Smooth muscle cell (in vitro differentiated cells): ENCODE data around the gene ATF7. TPM values are rescaled to one million over a fixed set of nuclear protein-coding genes. Genes with fewer than 3 reads are reported as not detected.

ENCODE experiments used
- DNase-seq: peaks from one replicate; lab custom pipeline; 2025; ENCODE audit not compliant: unreplicated experiment; lab: John Stamatoyannopoulos, UW
- H2AFZ ChIP-seq: fragments of 200-600 bp; sonication (generic); 2 replicates; pipeline ENCODE4 v1.6.0; 2016; ENCODE audit warnings: antibody characterized with exemption, low read depth, mild to moderate bottlenecking
- H3F3A ChIP-seq: fragments of 200-600 bp; sonication (generic); 2 replicates; pipeline ENCODE4 v1.6.0; 2017; ENCODE audit warnings: antibody characterized with exemption, low read depth
- H3K27ac ChIP-seq: fragments of 200-600 bp; sonication (generic); 2 replicates; pipeline ENCODE4 v1.5.1; 2016; ENCODE audit warnings: low read depth, mild to moderate bottlenecking
- H3K27me3 ChIP-seq: fragments of 200-600 bp; sonication (generic); 2 replicates; pipeline ENCODE4 v1.6.1; 2016; ENCODE audit warnings: low read depth, mild to moderate bottlenecking
- H3K36me3 ChIP-seq: fragments of 200-600 bp; sonication (generic); 2 replicates; pipeline ENCODE4 v1.5.1; 2016; ENCODE audit warnings: low read depth
- H3K4me1 ChIP-seq: fragments of 200-600 bp; sonication (generic); 2 replicates; pipeline ENCODE4 v1.5.1; 2016; ENCODE audit warnings: low read depth
- H3K4me2 ChIP-seq: fragments of 200-600 bp; sonication (generic); 2 replicates; pipeline ENCODE4 v1.6.0; 2016; ENCODE audit warnings: mild to moderate bottlenecking
- H3K4me3 ChIP-seq: fragments of 200-600 bp; sonication (generic); 2 replicates; pipeline ENCODE4 v1.5.1; 2016; ENCODE audit warnings: mild to moderate bottlenecking
- H3K79me2 ChIP-seq: fragments of 200-600 bp; sonication (generic); 2 replicates; pipeline ENCODE4 v1.6.0; 2016; ENCODE audit warnings: low read depth, mild to moderate bottlenecking
- H3K9ac ChIP-seq: fragments of 200-600 bp; sonication (generic); 2 replicates; pipeline ENCODE4 v1.6.0; 2016; ENCODE audit warnings: low read depth
- H3K9me3 ChIP-seq: fragments of 200-600 bp; sonication (generic); replicated peaks from 2 replicates; pipeline ENCODE4 v1.5.1; 2016; ENCODE audit warnings: low read depth
- H4K20me1 ChIP-seq: fragments of 200-600 bp; sonication (generic); 2 replicates; pipeline ENCODE4 v1.6.0; 2016; ENCODE audit warnings: low read depth
- CTCF ChIP-seq: fragments of 200-600 bp; sonication (generic); IDR thresholded peaks from 2 replicates; pipeline ENCODE4 v1.5.1; 2017; ENCODE audit warnings: borderline replicate concordance, mild to moderate bottlenecking, antibody characterized with exemption; ENCODE audit not compliant: insufficient read depth, poor library complexity, severe bottlenecking
- WGBS: methylation state at CpG from one replicate; pipeline ENCODE4 v1.1.7; 2016; ENCODE audit warnings: low lambda C conversion rate; 5-methylcytosine and 5-hydroxymethylcytosine counted together
- polyA plus RNA-seq: library from polyadenylated mRNA; unstranded; fragments of >200 nt; fragmentation: Nextera tagmentation; extraction: Ambion mirVana; gene quantifications from 2 replicates; pipeline ENCODE4 v1.2.1, GENCODE V29; 2016
- total RNA-seq: library from RNA; depleted of rRNA; stranded (reverse); fragments of >200 nt; gene quantifications from 2 replicates; pipeline ENCODE4 v1.2.3, GENCODE V29; 2014

Gene ATF7
- total and polyA plus RNA-seq, 2 experiments from 2014 or later: 15.2 to 28.5 TPM

- H2AFZ ChIP-seq: no peak overlapping the region
- no peak overlapping the region for H3K27ac ChIP-seq
- H3K27me3 ChIP-seq: no peaks in the 10 kb centered on the region
- H3K9me3 ChIP-seq: no peaks in the 10 kb centered on the region
- no peak for TF ChIP-seq CTCF
- H3F3A ChIP-seq: no peaks in the 10 kb centered on the region
- H3K36me3 ChIP-seq: no peaks in the 10 kb centered on the region
- H4K20me1 ChIP-seq: no peaks in the 10 kb centered on the region
- no peaks in the 10 kb centered on the region for H3K79me2 ChIP-seq
- H3K4me2 ChIP-seq: no peak overlapping the region
- no peak overlapping the region for H3K4me3 ChIP-seq
- 91% methylated on average over 3 of the region's 3 CpGs for WGBS
- H3K4me1 ChIP-seq: no peaks in the 10 kb centered on the region
- no peak overlapping the region for H3K9ac ChIP-seq
- DNase-seq: no peak
These were observed 19.0 kb upstream of the ATF7 start for GRCh38 chr12:53645165-53645564.

GRCh38 chr12:53644133-53644532 lies 18.0 kb upstream of the ATF7 start:
- 92% methylated on average over 3 of the region's 3 CpGs for WGBS
- Histone ChIP-seq H3F3A (no peaks in the 10 kb centered on the region), H3K4me2 (no peak overlapping the region), H3K9ac (no peak overlapping the region), H3K27me3 (no peaks in the 10 kb centered on the region), H2AFZ (no peak overlapping the region), H3K36me3 (no peaks in the 10 kb centered on the region), H3K79me2 (no peaks in the 10 kb centered on the region), H3K9me3 (no peaks in the 10 kb centered on the region), H3K4me3 (no peak overlapping the region), H4K20me1 (no peaks in the 10 kb centered on the region), H3K4me1 (no peaks in the 10 kb centered on the region), H3K27ac (no peak overlapping the region)
- TF ChIP-seq CTCF: no peak
- DNase-seq: no peak

GRCh38 chr12:53643232-53643979 lies 17.2 kb upstream of the ATF7 start:
- Histone ChIP-seq H3K27me3 (no peaks in the 10 kb centered on the region), H3F3A (no peaks in the 10 kb centered on the region), H3K9me3 (no peaks in the 10 kb centered on the region), H3K4me2 (no peak overlapping the region), H4K20me1 (no peaks in the 10 kb centered on the region), H3K4me3 (no peak overlapping the region), H3K9ac (no peak overlapping the region), H3K36me3 (no peaks in the 10 kb centered on the region), H3K27ac (no peak overlapping the region), H2AFZ (no peak overlapping the region), H3K4me1 (no peaks in the 10 kb centered on the region), H3K79me2 (no peaks in the 10 kb centered on the region)
- no peak for DNase-seq
- 85% methylated on average over 5 of the region's 5 CpGs for WGBS
- no peak for TF ChIP-seq CTCF

- H3K36me3 ChIP-seq: no peaks in the 10 kb centered on the region
- H4K20me1 ChIP-seq: no peaks in the 10 kb centered on the region
- no peaks in the 10 kb centered on the region for H3K27me3 ChIP-seq
- H3K27ac ChIP-seq: no peak overlapping the region
- 97% methylated on average over 2 of the region's 2 CpGs for WGBS
- H3K4me1 ChIP-seq: no peaks in the 10 kb centered on the region
- no peak overlapping the region for H2AFZ ChIP-seq
- no peak for DNase-seq
- H3K4me2 ChIP-seq: no peak overlapping the region
- TF ChIP-seq CTCF: no peak
- no peaks in the 10 kb centered on the region for H3K9me3 ChIP-seq
- no peaks in the 10 kb centered on the region for H3K79me2 ChIP-seq
- H3K9ac ChIP-seq: no peak overlapping the region
- no peaks in the 10 kb centered on the region for H3F3A ChIP-seq
- no peak overlapping the region for H3K4me3 ChIP-seq
These were observed 11.9 kb upstream of the ATF7 start for GRCh38 chr12:53638057-53638456.
